Hindlimb muscle (tissue), 1 donor: ENCODE measurements around the gene SLIT3. TPM values are rescaled to one million over a fixed set of nuclear protein-coding genes. Genes with fewer than 3 reads are reported as not detected.

Source experiments
- DNase-seq: peaks from one replicate; pipeline ENCODE4 v3.0.0-alpha.2; 2013
- polyA plus RNA-seq: library from polyadenylated mRNA; unstranded; fragments of 120-200 nt; gene quantifications from one replicate; pipeline ENCODE4 v1.2.1, GENCODE V29; 2013; ENCODE audit not compliant: insufficient read length

Gene SLIT3
- polyA plus RNA-seq, 1 donor: 7.5 TPM

DNA sequence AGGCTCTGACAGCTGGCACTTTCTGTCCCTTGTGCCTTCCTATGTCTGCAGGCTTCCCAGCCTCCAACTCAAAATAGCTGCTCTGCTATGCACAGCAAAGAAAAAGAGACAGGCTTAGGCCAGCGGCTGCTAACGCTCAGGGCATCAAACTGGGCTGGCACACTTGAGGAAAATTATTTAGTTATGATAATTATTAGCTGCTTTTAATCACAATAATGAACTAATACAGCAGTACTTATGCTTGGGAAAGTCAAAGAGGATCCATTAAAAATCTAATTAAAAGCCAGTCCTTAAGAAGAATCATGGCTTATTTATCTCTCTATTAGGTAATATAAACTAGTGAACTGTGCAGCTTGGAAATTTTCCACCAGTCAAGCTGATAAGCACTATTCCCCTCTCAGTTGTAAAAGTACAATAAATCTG, 233.2 kb downstream of the SLIT3 start:
- DNase-seq: no peak

GRCh38 chr5:169065400-169065799, 235.5 kb downstream of the SLIT3 start:
- no peak for DNase-seq

DNA sequence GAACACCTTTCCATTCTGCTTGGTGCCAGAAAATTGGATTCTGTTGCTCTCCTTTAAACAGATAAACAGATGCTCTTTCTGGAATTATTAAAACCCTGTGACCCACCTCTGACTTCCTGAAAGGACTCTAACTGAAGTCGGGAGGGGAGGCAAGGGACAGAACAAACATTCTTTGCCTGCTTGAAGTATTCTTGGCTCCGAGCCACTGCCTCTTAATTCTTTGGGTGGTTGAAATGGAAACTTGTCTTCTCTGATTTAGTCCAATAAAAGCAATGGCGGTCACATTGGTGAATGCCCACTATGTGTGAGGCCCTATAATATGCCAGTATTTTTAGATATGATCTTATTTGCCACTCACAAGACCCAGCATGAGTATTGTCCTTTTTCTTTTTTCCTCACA, 236.8 kb downstream of the SLIT3 start:
- DNase-seq: no peak

DNA sequence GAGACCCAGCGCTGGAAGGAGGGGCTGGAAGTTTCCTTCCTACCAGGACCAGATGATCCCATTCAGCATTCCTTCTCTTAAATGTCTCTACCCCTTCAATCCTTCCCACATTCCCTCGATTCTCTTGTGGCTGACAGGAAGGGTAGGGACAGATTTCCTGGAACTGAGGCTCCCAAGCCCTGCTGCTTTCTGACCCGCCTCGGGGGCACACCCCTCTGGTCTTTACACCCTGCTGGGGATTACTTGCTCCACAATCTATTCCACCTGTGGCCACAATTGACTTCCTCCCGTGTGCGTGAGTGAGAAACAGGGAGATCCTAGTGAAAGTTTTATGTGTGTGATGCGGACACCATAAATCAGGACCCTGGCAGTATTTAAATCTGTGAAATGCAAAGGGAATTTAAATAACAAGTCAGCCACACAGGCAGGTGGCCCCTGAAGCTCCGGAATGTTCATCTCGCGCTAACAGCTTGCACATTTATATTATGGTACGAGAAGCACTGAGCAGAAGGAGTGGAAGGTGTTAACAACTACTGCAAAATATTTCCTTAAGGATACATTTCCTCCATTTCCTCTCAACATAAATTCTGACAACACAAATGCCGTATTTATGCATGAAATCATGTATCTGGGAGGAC, 237.5 kb downstream of the SLIT3 start:
- no peak for DNase-seq

- no peak for DNase-seq
These were observed 238.2 kb downstream of the SLIT3 start for GRCh38 chr5:169062690-169063089.

- no peak for DNase-seq
These were observed 246.4 kb downstream of the SLIT3 start for GRCh38 chr5:169054506-169054905.

DNA sequence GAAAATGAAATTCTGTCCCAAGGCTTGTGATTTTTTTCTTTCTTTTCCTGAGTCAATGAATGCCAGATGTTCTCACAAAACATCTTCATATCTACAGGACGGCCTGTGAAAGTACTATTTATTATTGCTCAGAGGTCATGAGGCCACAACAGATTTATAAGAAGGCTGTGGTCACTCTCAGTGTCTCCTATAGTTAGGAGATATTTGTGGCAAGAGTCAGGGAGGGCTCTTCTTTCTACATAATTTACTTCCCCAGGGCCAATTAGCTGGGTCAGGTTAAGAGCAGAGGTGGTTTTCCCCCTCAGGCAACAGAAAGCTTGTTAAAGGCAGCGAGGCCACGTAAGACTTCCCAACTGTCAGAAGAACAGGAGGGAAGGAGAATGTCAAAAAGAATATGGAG, 248.7 kb downstream of the SLIT3 start:
- no peak for DNase-seq

DNA sequence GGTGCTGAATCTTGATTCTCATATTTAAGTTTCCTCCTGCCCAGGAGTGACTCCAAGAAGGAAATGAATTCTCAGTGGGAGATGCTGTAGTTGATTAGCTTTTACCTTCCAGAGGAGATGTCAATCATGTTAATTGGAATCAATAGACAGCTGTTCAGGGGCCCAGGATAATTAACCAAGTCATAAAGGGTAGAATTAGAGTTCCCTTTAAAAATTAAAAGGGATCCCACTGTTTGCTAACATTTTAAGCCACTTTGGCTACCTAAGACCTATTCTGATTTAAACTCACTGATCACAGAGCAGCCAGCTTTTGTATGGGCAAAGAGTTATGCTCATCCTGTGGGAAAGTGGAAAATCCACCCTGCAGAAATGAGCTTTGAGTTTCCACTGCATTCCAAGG, 249.6 kb downstream of the SLIT3 start:
- no peak for DNase-seq

GRCh38 chr5:169050636-169051035, 250.3 kb downstream of the SLIT3 start:
- DNase-seq: no peak

GRCh38 chr5:169050146-169050571, 250.8 kb downstream of the SLIT3 start:
- no peak for DNase-seq

DNA sequence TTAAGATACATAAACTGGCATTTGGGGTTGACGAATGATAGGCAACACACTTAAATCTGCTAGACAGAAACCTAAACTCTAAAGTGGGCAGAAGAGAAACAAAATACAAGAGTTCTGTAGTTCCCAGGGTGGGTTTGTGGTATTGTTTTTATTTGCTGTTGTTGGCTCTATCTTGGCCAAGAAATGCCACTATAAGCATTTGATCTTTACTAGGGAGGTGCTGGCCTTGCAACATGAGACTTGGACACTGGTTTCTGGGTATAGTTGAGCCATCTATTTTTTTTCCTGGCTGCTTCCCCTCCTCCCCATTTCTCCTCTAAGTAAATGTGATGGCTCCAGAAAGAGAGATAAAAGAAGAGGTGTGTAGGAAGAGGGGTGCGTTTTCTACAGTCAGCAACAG, 251.2 kb downstream of the SLIT3 start:
- no peak for DNase-seq

- DNase-seq: no peak
These were observed 252.5 kb downstream of the SLIT3 start for GRCh38 chr5:169048181-169049125.

- no peak for DNase-seq
These were observed 256.0 kb downstream of the SLIT3 start for GRCh38 chr5:169044962-169045361.

GRCh38 chr5:169041180-169041579, 259.8 kb downstream of the SLIT3 start:
- DNase-seq: no peak

DNA sequence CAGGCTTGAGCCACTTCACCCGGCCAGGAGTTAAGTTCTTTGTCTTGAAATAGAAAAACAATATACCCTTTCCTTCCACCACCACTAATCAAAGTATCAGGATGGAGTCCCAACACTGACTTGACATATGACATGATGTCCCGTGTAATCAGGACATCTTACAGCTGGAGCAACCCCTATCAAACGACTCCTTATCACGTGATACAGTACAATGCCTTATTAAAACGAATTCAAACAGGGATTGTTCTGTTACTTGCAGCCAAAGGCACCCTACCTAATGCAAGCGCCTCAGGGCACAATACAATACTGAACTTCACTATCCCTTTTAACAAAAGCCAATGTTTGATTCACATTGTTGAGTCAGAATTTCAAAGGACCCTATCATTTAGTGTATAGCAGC, 261.3 kb downstream of the SLIT3 start:
- DNase-seq: no peak

DNA sequence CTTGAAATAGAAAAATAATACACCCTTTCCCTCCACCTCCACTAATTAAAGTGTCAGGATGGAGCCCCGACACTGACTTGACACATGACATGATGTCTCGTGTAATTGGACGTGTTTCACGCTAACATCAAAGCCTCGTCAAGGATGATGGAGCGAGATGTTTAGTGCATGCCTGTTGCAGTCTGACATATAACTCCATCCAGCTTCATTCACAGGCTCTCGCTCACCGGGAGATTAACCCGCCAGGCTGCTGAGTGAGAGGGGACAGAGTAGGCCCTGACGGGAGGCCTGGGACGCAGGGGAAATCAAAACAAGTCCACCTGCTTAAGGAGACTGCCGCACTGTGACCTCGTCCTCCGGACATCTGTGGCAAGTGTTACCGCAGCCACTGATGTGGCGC, 263.5 kb downstream of the SLIT3 start:
- DNase-seq: no peak

- DNase-seq: no peak
These were observed 264.7 kb downstream of the SLIT3 start for GRCh38 chr5:169036079-169036805.

DNA sequence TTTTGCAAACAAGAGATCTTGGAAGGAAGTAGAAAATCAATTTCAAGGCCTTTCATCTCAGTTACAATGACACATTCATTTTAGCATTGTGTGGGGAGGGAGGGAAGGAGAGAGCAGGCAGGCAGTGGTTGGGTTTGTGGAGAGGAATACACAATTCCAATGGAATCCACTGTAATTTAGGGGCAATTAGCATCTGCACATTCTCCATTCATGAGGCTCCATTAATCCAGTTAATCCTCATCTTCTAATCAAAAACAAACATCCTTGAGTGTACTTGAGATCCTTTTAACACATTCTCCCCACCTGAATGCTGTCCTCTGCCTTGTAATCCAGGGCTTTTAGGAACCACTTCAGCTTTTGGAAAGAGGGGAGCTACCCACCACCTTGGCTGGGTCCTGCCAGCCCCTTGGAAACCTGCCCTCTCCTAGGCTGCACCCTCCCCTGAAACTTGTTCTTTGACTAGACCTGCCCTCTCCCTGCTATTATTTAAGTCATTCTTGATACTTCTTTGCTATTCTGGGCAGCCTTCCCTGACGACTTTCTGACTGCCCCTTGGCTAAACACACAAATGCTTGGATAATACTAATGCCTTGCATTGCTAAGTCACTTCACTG, 271.2 kb downstream of the SLIT3 start:
- no peak for DNase-seq

DNA sequence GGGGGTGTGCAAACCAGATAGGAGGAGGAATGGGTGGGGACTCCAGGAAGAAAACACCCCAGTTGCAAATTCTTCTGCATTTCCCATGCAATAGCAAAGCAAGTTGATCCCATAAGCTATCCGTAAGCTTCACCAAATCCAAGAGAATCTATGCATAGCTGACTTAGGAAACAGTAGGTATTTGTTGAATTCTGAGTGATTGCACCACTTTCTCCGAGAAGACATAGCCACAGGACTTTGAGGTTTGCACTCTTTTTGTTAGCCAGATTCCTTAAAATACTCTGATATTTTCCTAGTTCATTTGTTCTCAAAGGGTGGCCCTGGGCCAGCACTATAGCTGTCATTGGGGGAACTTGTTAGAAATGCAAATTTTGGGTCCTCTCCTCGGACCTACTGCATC, 271.9 kb downstream of the SLIT3 start:
- no peak for DNase-seq

DNA sequence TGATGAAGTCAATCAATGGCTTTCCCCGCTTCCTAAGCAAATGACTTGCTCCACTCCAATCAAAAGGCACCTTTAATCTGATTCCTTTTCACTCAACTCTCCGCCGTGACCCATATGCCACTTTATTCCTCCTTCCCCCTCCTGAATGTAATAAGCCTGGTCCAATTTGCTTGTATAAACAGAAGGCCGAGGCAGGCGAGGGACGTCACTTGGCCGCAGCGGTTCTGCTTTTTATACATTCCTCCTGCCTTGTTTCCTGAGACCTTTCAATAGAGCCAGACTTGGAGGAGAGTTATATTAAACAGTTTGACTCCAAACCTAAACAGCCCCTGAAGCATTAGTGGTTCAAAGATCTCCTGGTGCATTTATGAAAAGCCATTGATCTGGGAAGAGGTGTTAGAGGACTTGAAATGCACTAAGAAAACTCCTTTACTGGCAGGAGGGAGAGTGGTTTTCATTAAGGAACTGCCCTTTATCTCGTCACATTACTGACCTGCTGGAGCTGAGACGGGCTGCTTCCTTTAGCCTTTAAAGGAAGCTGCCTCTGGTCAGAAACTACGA, 273.4 kb downstream of the SLIT3 start:
- no peak for DNase-seq

- DNase-seq: no peak
These were observed 275.4 kb downstream of the SLIT3 start for GRCh38 chr5:169025491-169025890.

DNA sequence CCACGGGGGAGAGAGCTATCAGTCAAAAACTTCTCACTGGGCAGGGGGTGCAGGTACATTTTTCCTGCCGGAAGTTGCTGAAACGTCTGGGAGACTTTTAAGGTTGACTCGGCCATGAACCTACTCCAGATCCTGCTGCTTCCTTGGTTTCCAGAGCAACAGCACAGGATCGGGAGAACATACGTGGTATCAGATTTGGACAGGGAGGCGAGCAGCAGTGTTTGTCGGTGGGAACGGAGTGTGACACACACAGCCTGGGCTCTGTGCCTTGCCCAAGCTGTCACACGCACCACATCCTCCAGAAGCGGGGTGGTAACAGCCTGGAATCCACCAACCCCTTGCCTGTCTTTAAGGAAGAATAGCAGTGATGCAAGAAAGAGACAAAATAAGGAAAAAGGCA, 276.5 kb downstream of the SLIT3 start:
- DNase-seq: no peak

GRCh38 chr5:169022718-169023117, 278.2 kb downstream of the SLIT3 start:
- no peak for DNase-seq
